NCI-H345 (cell line): Measurements from ENCODE around the gene TRPV4.
A peak's percentile ranks its signal among the peaks of the same experiment; 100 is the strongest.
"Not testable (repeated sequence)": the region's sequence is repeated elsewhere in the genome, so short reads cannot be mapped to it uniquely, and the experiment has no call there.

Experiments used
- DNase-seq: peaks from one replicate; lab custom pipeline; 2025; lab: John Stamatoyannopoulos, UW

The TRPV4 gene

GRCh38 chr12:109833307-109834189 lies at the start of gene TRPV4:
Gene TRPV4, minus strand, starts transcription at chr12:109833398. Its CDS starts 18,602 bp downstream, at chr12:109814796.
- DNase-seq = no peak

- no peak for DNase-seq
These were observed 48.6 kb upstream of the TRPV4 start for GRCh38 chr12:109881752-109882151.

GRCh38 chr12:109880938-109881337 lies 47.7 kb upstream of the TRPV4 start:
- no peak for DNase-seq

- peak; percentile 93 for DNase-seq
These were observed 47.1 kb upstream of the TRPV4 start, which contains the start of gene GLTP for GRCh38 chr12:109880043-109880931. Gene GLTP, minus strand, starts transcription at chr12:109880541. Its CDS starts 167 bp downstream, at chr12:109880374.

- no peak for DNase-seq
These were observed 46.3 kb upstream of the TRPV4 start for GRCh38 chr12:109879351-109880042.

GRCh38 chr12:109878749-109879148 lies 45.6 kb upstream of the TRPV4 start:
- no peak for DNase-seq

GRCh38 chr12:109878247-109878625 lies 45.0 kb upstream of the TRPV4 start:
- no peak for DNase-seq

- DNase-seq = no peak
These were observed 44.5 kb upstream of the TRPV4 start for GRCh38 chr12:109877504-109878246.

GRCh38 chr12:109876406-109876805 lies 43.2 kb upstream of the TRPV4 start:
- no peak for DNase-seq

- no peak for DNase-seq
These were observed 42.5 kb upstream of the TRPV4 start for GRCh38 chr12:109875572-109876131.

GRCh38 chr12:109873653-109874052 lies 40.5 kb upstream of the TRPV4 start:
- DNase-seq = no peak

- DNase-seq = no peak
These were observed 38.6 kb upstream of the TRPV4 start for GRCh38 chr12:109871668-109872314.

GRCh38 chr12:109870648-109871047 lies 37.5 kb upstream of the TRPV4 start:
- DNase-seq = no peak

- no peak for DNase-seq
These were observed 35.2 kb upstream of the TRPV4 start for GRCh38 chr12:109868182-109869051.

GRCh38 chr12:109864916-109865315 lies 31.7 kb upstream of the TRPV4 start:
- DNase-seq = no peak

- no peak for DNase-seq
These were observed 30.9 kb upstream of the TRPV4 start for GRCh38 chr12:109863847-109864712.

- not testable (repeated sequence) for DNase-seq
These were observed 29.3 kb upstream of the TRPV4 start for GRCh38 chr12:109862491-109862890.

- no peak for DNase-seq
These were observed 28.6 kb upstream of the TRPV4 start for GRCh38 chr12:109861689-109862314.
